Astrocyte of the cerebellum (primary cell): Measurements from ENCODE around the gene PRXL2A.

Source experiments
- DNase-seq: peaks from one replicate; pipeline ENCODE4 v3.0.0-alpha.2; 2011; ENCODE audit warnings: low read depth
- H3K4me3 ChIP-seq: 2 replicates; pipeline ENCODE4 v1.5.1; 2011; ENCODE audit warnings: mild to moderate bottlenecking, low read depth, low read length, moderate library complexity
- CTCF ChIP-seq: IDR thresholded peaks from 2 replicates; pipeline ENCODE4 v1.5.1; 2012; ENCODE audit warnings: low read length, low read depth, moderate library complexity, mild to moderate bottlenecking; ENCODE audit errors: missing control alignments
- in situ Hi-C: cut with HindIII; loops from 2 replicates; pipeline ENCODE4 v1.10.0; 2017; ENCODE audit warnings: low sequenced_read_pairs

Gene PRXL2A

DNA sequence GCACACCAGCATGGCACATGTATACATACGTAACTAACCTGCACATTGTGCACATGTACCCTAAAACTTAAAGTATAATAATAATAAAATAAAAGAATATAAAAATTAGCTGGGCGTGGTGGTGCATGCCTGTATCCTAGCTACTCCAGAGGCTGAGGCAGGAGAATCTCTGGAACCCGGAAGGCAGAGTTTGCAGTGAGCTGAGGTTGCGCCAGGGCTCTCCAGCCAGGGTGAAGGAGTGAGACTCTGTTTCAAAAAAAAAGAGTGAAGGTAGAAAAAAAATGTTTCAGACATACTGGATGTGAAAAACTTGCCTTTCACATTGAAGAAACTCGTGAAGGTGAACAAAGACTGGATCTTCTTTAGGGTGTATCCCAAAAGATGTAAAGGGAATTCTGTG, 72.5 kb downstream of the PRXL2A start:
- TF ChIP-seq CTCF, result no peak
- in situ Hi-C loops, result no loop called here

GRCh38 chr10:80484243-80484642, 75.9 kb downstream of the PRXL2A start:
- no peak for DNase-seq
- in situ Hi-C loops, result no loop called here
- H3K4me3 ChIP-seq, result no peak overlapping the region
- TF ChIP-seq CTCF, result no peak

More for the DNA sequence above, 72.5 kb downstream of the PRXL2A start:
- H3K4me3 ChIP-seq, result no peak overlapping the region
- no peak for DNase-seq

GRCh38 chr10:80484676-80485075, 76.3 kb downstream of the PRXL2A start:
- no peak for DNase-seq
- no peak overlapping the region for H3K4me3 ChIP-seq
- no peak for TF ChIP-seq CTCF
- in situ Hi-C loops, result no loop called here

- no peak for TF ChIP-seq CTCF
- H3K4me3 ChIP-seq, result no peak overlapping the region
- no peak for DNase-seq
- in situ Hi-C loops, result no loop called here
Observed at GRCh38 chr10:80485076-80485945, 77.0 kb downstream of the PRXL2A start.

GRCh38 chr10:80485946-80486764, 77.8 kb downstream of the PRXL2A start:
- no peak overlapping the region for H3K4me3 ChIP-seq
- in situ Hi-C loops, result no loop called here
- no peak for DNase-seq
- no peak for TF ChIP-seq CTCF
